GM23248 (cell line): Measurements from ENCODE around the gene SETBP1. TPM values are rescaled to one million over a fixed set of nuclear protein-coding genes. Genes with fewer than 3 reads are reported as not detected.

Experiments used
- DNase-seq: peaks from one replicate; pipeline ENCODE4 v3.0.0-alpha.2; 2015
- H2AFZ ChIP-seq: fragments of 200-600 bp; sonication (generic); 2 replicates; pipeline ENCODE4 v1.6.1; 2016; ENCODE audit warnings: antibody characterized with exemption
- H3F3A ChIP-seq: fragments of 200-600 bp; sonication (generic); 2 replicates; pipeline ENCODE4 v1.6.1; 2016; ENCODE audit warnings: mild to moderate bottlenecking, antibody characterized with exemption, mixed run types; ENCODE audit not compliant: insufficient read depth
- H3K27ac ChIP-seq: fragments of 200-600 bp; sonication (generic); 2 replicates; pipeline ENCODE4 v1.5.1; 2016; ENCODE audit warnings: mild to moderate bottlenecking
- H3K27me3 ChIP-seq: fragments of 200-600 bp; sonication (generic); replicated peaks from 2 replicates; pipeline ENCODE4 v1.6.1; 2016; ENCODE audit warnings: mild to moderate bottlenecking; ENCODE audit not compliant: insufficient read depth
- H3K36me3 ChIP-seq: fragments of 200-600 bp; sonication (generic); 2 replicates; pipeline ENCODE4 v1.6.1; 2016; ENCODE audit warnings: low read depth, mild to moderate bottlenecking
- H3K4me1 ChIP-seq: fragments of 200-600 bp; sonication (generic); 2 replicates; pipeline ENCODE4 v1.6.1; 2016; ENCODE audit warnings: mild to moderate bottlenecking; ENCODE audit not compliant: insufficient read depth
- H3K4me2 ChIP-seq: fragments of 200-600 bp; sonication (generic); one replicate; pipeline ENCODE4 v1.6.1; 2016; ENCODE audit warnings: mild to moderate bottlenecking; ENCODE audit not compliant: unreplicated experiment
- H3K4me3 ChIP-seq: fragments of 200-600 bp; sonication (generic); 2 replicates; pipeline ENCODE4 v1.5.1; 2016; ENCODE audit warnings: mild to moderate bottlenecking
- H3K79me2 ChIP-seq: fragments of 200-600 bp; sonication (generic); 2 replicates; pipeline ENCODE4 v1.6.1; 2016; ENCODE audit warnings: mild to moderate bottlenecking; ENCODE audit not compliant: insufficient read depth
- H3K9ac ChIP-seq: fragments of 200-600 bp; sonication (generic); 2 replicates; pipeline ENCODE4 v1.6.1; 2016; ENCODE audit warnings: mild to moderate bottlenecking
- H3K9me2 ChIP-seq: fragments of 200-600 bp; sonication (generic); 2 replicates; pipeline ENCODE4 v1.6.1; 2016; ENCODE audit warnings: mixed run types, mild to moderate bottlenecking, moderate library complexity; ENCODE audit not compliant: insufficient read depth
- H3K9me3 ChIP-seq: fragments of 200-600 bp; sonication (generic); one replicate; pipeline ENCODE4 v1.6.1; 2017; ENCODE audit warnings: low read depth
- H4K20me1 ChIP-seq: fragments of 200-600 bp; sonication (generic); 2 replicates; pipeline ENCODE4 v1.6.0; 2016; ENCODE audit not compliant: insufficient read depth
- EZH2 ChIP-seq: fragments of 200-600 bp; sonication (generic); IDR thresholded peaks from 2 replicates; pipeline ENCODE4 v1.6.1; 2018; ENCODE audit warnings: antibody characterized with exemption, mild to moderate bottlenecking; ENCODE audit not compliant: insufficient read depth, poor library complexity, severe bottlenecking
- EZH2phosphoT487 ChIP-seq: fragments of 200-600 bp; sonication (generic); IDR thresholded peaks from 2 replicates; pipeline ENCODE4 v1.6.1; 2018; ENCODE audit warnings: antibody characterized with exemption, moderate library complexity, mild to moderate bottlenecking, low read depth; ENCODE audit not compliant: insufficient read depth
- WGBS, 2 experiments: methylation state at CpG; one replicate each; pipeline ENCODE4 v1.1.6; 2015 to 2017; ENCODE audit warnings: low lambda C conversion rate in 2 of 2, low coverage in 1 of 2; ENCODE audit errors: missing lambda C conversion rate in 2 of 2; 5-methylcytosine and 5-hydroxymethylcytosine counted together
- in situ Hi-C: fragments of 300-500 bp; cut with MboI; formaldehyde crosslinking; loops from 2 replicates; pipeline ENCODE4 v1.15.0; 2020
- polyA plus RNA-seq: library from polyadenylated mRNA; unstranded; fragments of >200 nt; fragmentation: Nextera tagmentation; extraction: Ambion mirVana; gene quantifications from 2 replicates; pipeline ENCODE4 v1.2.1, GENCODE V29; 2016
- total RNA-seq: library from RNA; depleted of rRNA; stranded (reverse); fragments of >200 nt; shearing (Covaris generic); gene quantifications from 2 replicates; pipeline ENCODE4 v1.2.3, GENCODE V29; 2014

SETBP1 gene
- total and polyA plus RNA-seq, 2 experiments from 2014 or later: 1.3 to 4.1 TPM

DNA sequence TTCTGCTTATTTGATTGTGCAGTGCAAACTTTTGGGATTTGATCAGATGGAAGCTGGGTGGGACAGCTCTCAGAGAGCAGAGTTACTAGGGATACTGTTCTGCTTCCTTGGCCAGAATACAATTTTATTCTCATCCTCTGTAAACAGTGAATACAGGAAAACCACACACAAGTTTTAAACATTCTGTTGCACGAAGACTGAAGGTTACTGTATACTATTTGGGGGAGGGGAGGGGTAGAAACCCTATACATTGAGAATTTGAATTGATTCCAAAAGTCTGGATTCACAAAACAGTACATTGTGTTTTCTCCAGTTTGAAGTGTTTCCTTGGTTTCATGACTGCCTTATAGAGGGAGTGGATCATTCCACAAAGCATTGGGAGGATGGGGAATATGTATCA is 149.9 kb downstream of the SETBP1 start:
- Histone ChIP-seq H2AFZ (no peak overlapping the region), H3K36me3 (no peaks in the 10 kb centered on the region), H3K27ac (no peak overlapping the region), H3F3A (peaks cover 19% of the 10 kb centered on the region), H3K4me3 (no peak overlapping the region), H3K9me2 (no peaks in the 10 kb centered on the region), H3K9ac (no peak overlapping the region), H3K9me3 (no peaks in the 10 kb centered on the region), H3K27me3 (no peaks in the 10 kb centered on the region), H3K4me1 (peaks cover 16% of the 10 kb centered on the region), H4K20me1 (no peaks in the 10 kb centered on the region), H3K4me2 (no peak overlapping the region), H3K79me2 (no peaks in the 10 kb centered on the region)
- in situ Hi-C loops: no loop called here
- WGBS, 2 experiments: 29 to 34% methylated on average over 1 of the region's 1 CpG
- TF ChIP-seq EZH2phosphoT487: no peak
- no peak for TF ChIP-seq EZH2
- no peak for DNase-seq

- H3K4me2 ChIP-seq: no peak overlapping the region
- H3K79me2 ChIP-seq: no peaks in the 10 kb centered on the region
- H3K9me3 ChIP-seq: no peaks in the 10 kb centered on the region
- DNase-seq: no peak
- no peaks in the 10 kb centered on the region for H3F3A ChIP-seq
- H3K27ac ChIP-seq: no peak overlapping the region
- in situ Hi-C loops: no loop called here
- no peak overlapping the region for H3K4me3 ChIP-seq
- H3K9me2 ChIP-seq: no peaks in the 10 kb centered on the region
- no peaks in the 10 kb centered on the region for H3K27me3 ChIP-seq
- H2AFZ ChIP-seq: no peak overlapping the region
- WGBS, 2 experiments: 91 to 98% methylated on average over 2 of the region's 2 CpGs
- no peaks in the 10 kb centered on the region for H3K36me3 ChIP-seq
- H4K20me1 ChIP-seq: no peaks in the 10 kb centered on the region
- no peaks in the 10 kb centered on the region for H3K4me1 ChIP-seq
- TF ChIP-seq EZH2phosphoT487 (no peak), EZH2 (no peak)
- no peak overlapping the region for H3K9ac ChIP-seq
Measured at GRCh38 chr18:44833786-44834185, 153.1 kb downstream of the SETBP1 start.

DNA sequence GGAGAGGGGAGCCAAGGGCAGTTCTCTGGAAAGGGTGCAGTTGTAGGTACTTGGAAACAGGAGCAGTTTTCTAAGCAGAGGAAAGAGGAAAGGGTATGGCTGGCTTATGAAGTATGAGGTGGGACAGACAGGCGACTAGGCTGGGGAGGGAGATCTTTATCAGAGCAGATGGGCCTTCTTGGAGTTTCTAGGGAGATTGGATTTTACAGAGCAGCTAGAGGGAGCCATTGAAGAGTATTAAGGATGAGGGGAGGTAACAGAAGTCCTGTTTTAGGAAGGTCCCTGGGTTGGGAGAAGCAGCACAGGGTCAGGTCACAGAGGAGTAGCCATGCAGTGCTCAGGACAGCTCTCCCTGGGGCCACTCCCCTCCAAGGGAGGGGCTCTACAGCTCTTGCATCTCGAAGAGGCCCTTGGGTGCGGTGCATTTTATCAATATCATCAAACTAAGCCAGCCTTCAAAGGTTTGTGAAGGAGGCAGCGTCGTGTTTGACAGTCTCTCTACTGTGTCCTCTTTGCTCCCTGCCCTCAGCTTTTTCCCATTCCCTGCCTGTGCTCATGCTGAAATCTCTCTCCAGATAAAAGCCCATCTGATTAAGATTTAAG is 154.3 kb downstream of the SETBP1 start:
- H4K20me1 ChIP-seq: no peaks in the 10 kb centered on the region
- no peaks in the 10 kb centered on the region for H3K36me3 ChIP-seq
- H3K9me3 ChIP-seq: no peaks in the 10 kb centered on the region
- H3K79me2 ChIP-seq: no peaks in the 10 kb centered on the region
- H3K4me2 ChIP-seq: no peak overlapping the region
- H3K4me1 ChIP-seq: peaks cover 7% of the 10 kb centered on the region
- no peaks in the 10 kb centered on the region for H3F3A ChIP-seq
- in situ Hi-C loops: no loop called here
- H2AFZ ChIP-seq: no peak overlapping the region
- no peaks in the 10 kb centered on the region for H3K9me2 ChIP-seq
- no peak overlapping the region for H3K9ac ChIP-seq
- no peak for TF ChIP-seq EZH2
- TF ChIP-seq EZH2phosphoT487: no peak
- 92 to 94% methylated on average over 5 of the region's 5 CpGs for WGBS, 2 experiments
- H3K4me3 ChIP-seq: no peak overlapping the region
- no peaks in the 10 kb centered on the region for H3K27me3 ChIP-seq
- H3K27ac ChIP-seq: no peak overlapping the region
- no peak for DNase-seq

DNA sequence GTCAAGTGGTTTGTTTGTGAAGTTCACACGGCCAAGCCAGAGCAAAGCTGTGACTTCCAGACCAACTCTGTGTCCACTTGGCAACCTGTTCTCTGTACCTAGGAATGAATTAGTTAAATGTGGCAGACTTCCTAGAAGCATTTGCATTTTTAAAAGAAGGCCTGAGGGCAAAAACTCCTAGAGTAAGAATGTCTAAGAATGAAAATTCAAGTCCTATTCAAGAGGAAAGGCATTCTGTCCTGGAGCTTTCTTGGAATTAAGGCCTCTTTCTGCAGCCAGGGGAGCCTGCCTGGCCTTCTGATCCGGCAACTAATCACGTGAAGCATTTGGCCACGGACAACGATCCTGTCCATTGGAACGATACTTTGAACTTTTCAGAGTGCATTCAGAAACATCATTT is 155.0 kb downstream of the SETBP1 start:
- in situ Hi-C loops: no loop called here
- Histone ChIP-seq H3K27me3 (no peaks in the 10 kb centered on the region), H3K36me3 (no peaks in the 10 kb centered on the region), H4K20me1 (no peaks in the 10 kb centered on the region), H3K79me2 (no peaks in the 10 kb centered on the region), H3K9me2 (no peaks in the 10 kb centered on the region), H3K4me2 (no peak overlapping the region), H3K4me3 (no peak overlapping the region), H3K4me1 (peaks cover 7% of the 10 kb centered on the region), H2AFZ (no peak overlapping the region), H3K27ac (no peak overlapping the region), H3K9me3 (no peaks in the 10 kb centered on the region), H3K9ac (no peak overlapping the region), H3F3A (no peaks in the 10 kb centered on the region)
- no peak for DNase-seq
- WGBS, 2 experiments: 40 to 58% methylated on average over 6 of the region's 6 CpGs
- TF ChIP-seq EZH2 (no peak), EZH2phosphoT487 (no peak)

GRCh38 chr18:44836263-44836662 is 155.6 kb downstream of the SETBP1 start:
- Histone ChIP-seq H3K4me3 (no peak overlapping the region), H3K9me3 (no peaks in the 10 kb centered on the region), H3K4me1 (peaks cover 7% of the 10 kb centered on the region), H3K36me3 (no peaks in the 10 kb centered on the region), H3K9me2 (no peaks in the 10 kb centered on the region), H3K79me2 (no peaks in the 10 kb centered on the region), H3F3A (no peaks in the 10 kb centered on the region), H3K27ac (no peak overlapping the region), H2AFZ (no peak overlapping the region), H4K20me1 (no peaks in the 10 kb centered on the region), H3K9ac (no peak overlapping the region), H3K4me2 (no peak overlapping the region), H3K27me3 (no peaks in the 10 kb centered on the region)
- in situ Hi-C loops: no loop called here
- WGBS, 2 experiments: 73 to 74% methylated on average over 2 of the region's 2 CpGs
- TF ChIP-seq EZH2: no peak
- TF ChIP-seq EZH2phosphoT487: no peak
- no peak for DNase-seq
